ENCODE measurements around the gene SVIL. TPM values are rescaled to one million over a fixed set of nuclear protein-coding genes. Genes with fewer than 3 reads are reported as not detected.

Gene SVIL
- total and polyA plus RNA-seq, 2 of the 13 experiments (the other 11 are each of a cell fraction or from before 2014, with no cell fraction given) = 3.9 to 12.1 TPM

GRCh38 chr10:29618341-29619171, 16.2 kb downstream of the SVIL start (continued):
- TF ChIP-seq ZNF691 (CRISPR knock-in tag; IDR thresholded peaks at IDR 0.05; ENCODE audit: borderline replicate concordance, low read depth) = peak; percentile 41; the same call in 1 of the 2 replicates
- peak; percentile 76; the same call in 1 of the 2 replicates for TF ChIP-seq PAX8 (CRISPR knock-in tag; IDR thresholded peaks at IDR 0.05; ENCODE audit: borderline replicate concordance)
- peak; percentile 46; the same call in 1 of the 2 replicates for TF ChIP-seq ZMYM4 (CRISPR knock-in tag; IDR thresholded peaks at IDR 0.05)
- TF ChIP-seq PLRG1 (conservative IDR thresholded peaks at IDR 0.05) = no peak
- no peak for TF ChIP-seq SNRNP70 (IDR thresholded peaks at IDR 0.05; ENCODE audit: low read depth, low read length)
- TF ChIP-seq ZNF441 (CRISPR knock-in tag; IDR thresholded peaks at IDR 0.05; ENCODE audit: borderline replicate concordance) = 0 out of 2 replicates have a peak, but pooled peaks have one; percentile 30
- no peak for TF ChIP-seq CREB1 (IDR thresholded peaks at IDR 0.05)
- TF ChIP-seq CREB1 (CRISPR knock-in tag; IDR thresholded peaks at IDR 0.05) = no peak
- no peak for TF ChIP-seq ZNF740 (CRISPR knock-in tag; IDR thresholded peaks at IDR 0.05)
- no peak for TF ChIP-seq ZNF580 (CRISPR knock-in tag; IDR thresholded peaks at IDR 0.05; ENCODE audit: borderline replicate concordance, low read depth)
- no peak for TF ChIP-seq ZNF883 (CRISPR knock-in tag; IDR thresholded peaks at IDR 0.05; ENCODE audit: not compliant biosample characterization)
- 0 out of 2 replicates have a peak, but pooled peaks have one; percentile 30 for TF ChIP-seq KMT2B (CRISPR knock-in tag; IDR thresholded peaks at IDR 0.05)
- TF ChIP-seq SALL2 (CRISPR knock-in tag; IDR thresholded peaks at IDR 0.05) = no peak
- TF ChIP-seq WIZ (CRISPR knock-in tag; IDR thresholded peaks at IDR 0.05) = no peak
- no peak for TF ChIP-seq NR2F6 (IDR thresholded peaks at IDR 0.05)
- TF ChIP-seq NR2F6 (CRISPR knock-in tag; IDR thresholded peaks at IDR 0.05) = no peak
- TF ChIP-seq REL (CRISPR knock-in tag; conservative IDR thresholded peaks at IDR 0.05) = no peak
- peak; percentile 84 for TF ChIP-seq XRCC5 (optimal IDR thresholded peaks at IDR 0.05; ENCODE audit: low read length)
- TF ChIP-seq ZNF547 (CRISPR knock-in tag; IDR thresholded peaks at IDR 0.05) = no peak
- no peak for TF ChIP-seq PRPF4 (IDR thresholded peaks at IDR 0.05; ENCODE audit: low read depth, low read length, poor library complexity, severe bottlenecking)
- no peak for TF ChIP-seq CHD4 (IDR thresholded peaks at IDR 0.05; ENCODE audit: borderline replicate concordance, low read length)
- TF ChIP-seq ARNT (IDR thresholded peaks at IDR 0.05) = no peak
- TF ChIP-seq GPBP1L1 (CRISPR knock-in tag; IDR thresholded peaks at IDR 0.05) = no peak
- no peak for TF ChIP-seq PHF20 (CRISPR knock-in tag; IDR thresholded peaks at IDR 0.05)
- no peak for TF ChIP-seq MYNN (CRISPR knock-in tag; IDR thresholded peaks at IDR 0.05; ENCODE audit: low read depth)
- peak; percentile 56; the same call in 1 of the 2 replicates for TF ChIP-seq KMT2A (CRISPR knock-in tag; IDR thresholded peaks at IDR 0.05)
- no peak for TF ChIP-seq YEATS4 (CRISPR knock-in tag; IDR thresholded peaks at IDR 0.05; ENCODE audit: borderline replicate concordance)
- peak in 1 of 2 experiments; percentile 63; a peak in 1 of 4 replicates for TF ChIP-seq EP300 (IDR thresholded peaks at IDR 0.05; ENCODE audit: low read depth in 2 of 2, low read length in 2 of 2)
- TF ChIP-seq EP300 (CRISPR knock-in tag; IDR thresholded peaks at IDR 0.05; ENCODE audit: borderline replicate concordance) = no peak
- no peak for TF ChIP-seq SRSF1 (optimal IDR thresholded peaks at IDR 0.05; ENCODE audit: low read depth, low read length)
- no peak for TF ChIP-seq IKZF1 (IDR thresholded peaks at IDR 0.05)
